ENCODE data around the gene MYO18B. TPM values are rescaled to one million over a fixed set of nuclear protein-coding genes. Genes with fewer than 3 reads are reported as not detected.

MYO18B gene
- total and polyA plus RNA-seq, 9 donors = 47.3 to 92.1 (median 74.7) TPM

DNA sequence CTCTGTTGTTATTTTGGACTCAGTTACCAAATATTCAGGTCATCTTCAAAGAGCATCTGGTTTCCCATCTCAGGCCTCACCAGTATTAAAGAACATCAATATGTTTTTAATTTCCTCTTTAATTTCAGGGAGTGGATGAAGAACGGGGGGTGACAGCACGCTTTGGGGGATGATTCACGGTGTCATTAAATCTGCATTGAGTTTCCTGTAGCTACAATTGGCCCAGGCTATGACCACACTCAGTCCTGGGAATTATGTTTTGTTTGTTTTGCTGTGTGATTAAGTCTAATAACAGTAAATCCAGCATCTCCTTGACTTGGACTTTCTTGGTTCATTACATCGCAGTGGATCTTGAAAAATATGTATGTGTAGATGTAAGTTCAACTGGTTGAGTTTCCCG is 277.6 kb downstream of the MYO18B start:
- 100% methylated on average over 1 of the region's 5 CpGs for WGBS (ENCODE audit: insufficient coverage)
- H3K4me1 ChIP-seq (ENCODE audit: control insufficient read depth, insufficient read depth, low read length) = no peaks in the 10 kb centered on the region
- H3K27ac ChIP-seq (ENCODE audit: low read length) = no peak overlapping the region
- H3K27me3 ChIP-seq (ENCODE audit: control insufficient read depth, insufficient read depth, low read length) = no peaks in the 10 kb centered on the region
- peaks cover 18% of the 10 kb centered on the region for H3K36me3 ChIP-seq (ENCODE audit: control insufficient read depth, insufficient read depth, low read length)
- H3K4me3 ChIP-seq (ENCODE audit: low read length) = no peak overlapping the region
- DNase-seq = no peak
- no peaks in the 10 kb centered on the region for H3K9me3 ChIP-seq (replicated peaks; ENCODE audit: control insufficient read depth, low read depth, low read length)

DNA sequence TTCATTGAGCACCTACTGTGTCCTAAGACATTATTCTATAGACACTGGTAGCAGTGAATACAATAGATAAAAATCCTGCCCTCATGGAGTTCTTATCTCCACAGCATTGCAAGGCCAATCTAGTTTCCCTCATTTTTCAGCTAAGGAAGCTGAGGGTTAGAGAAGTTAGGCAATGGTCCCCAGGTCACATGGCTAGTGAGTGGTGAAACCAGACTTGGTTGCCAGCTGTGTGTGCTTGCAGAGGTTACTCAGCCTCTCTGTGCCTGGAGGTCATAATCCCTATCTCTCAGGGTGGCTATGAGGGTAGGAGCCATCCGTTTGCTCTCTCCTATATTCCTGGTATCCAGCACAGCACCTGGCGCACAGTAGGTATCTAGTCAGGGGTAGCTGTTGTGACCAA is 279.5 kb downstream of the MYO18B start:
- Histone ChIP-seq H3K27me3 (ENCODE audit: control insufficient read depth, insufficient read depth, low read length) (no peaks in the 10 kb centered on the region), H3K27ac (ENCODE audit: low read length) (no peak overlapping the region), H3K4me1 (ENCODE audit: control insufficient read depth, insufficient read depth, low read length) (no peaks in the 10 kb centered on the region), H3K36me3 (ENCODE audit: control insufficient read depth, insufficient read depth, low read length) (peaks cover 22% of the 10 kb centered on the region), H3K9me3 (replicated peaks; ENCODE audit: control insufficient read depth, low read depth, low read length) (peaks cover 2% of the 10 kb centered on the region), H3K4me3 (ENCODE audit: low read length) (no peak overlapping the region)
- DNase-seq = no peak
- WGBS (ENCODE audit: insufficient coverage) = no CpG with 5 or more reads among the region's 2 CpGs

DNA sequence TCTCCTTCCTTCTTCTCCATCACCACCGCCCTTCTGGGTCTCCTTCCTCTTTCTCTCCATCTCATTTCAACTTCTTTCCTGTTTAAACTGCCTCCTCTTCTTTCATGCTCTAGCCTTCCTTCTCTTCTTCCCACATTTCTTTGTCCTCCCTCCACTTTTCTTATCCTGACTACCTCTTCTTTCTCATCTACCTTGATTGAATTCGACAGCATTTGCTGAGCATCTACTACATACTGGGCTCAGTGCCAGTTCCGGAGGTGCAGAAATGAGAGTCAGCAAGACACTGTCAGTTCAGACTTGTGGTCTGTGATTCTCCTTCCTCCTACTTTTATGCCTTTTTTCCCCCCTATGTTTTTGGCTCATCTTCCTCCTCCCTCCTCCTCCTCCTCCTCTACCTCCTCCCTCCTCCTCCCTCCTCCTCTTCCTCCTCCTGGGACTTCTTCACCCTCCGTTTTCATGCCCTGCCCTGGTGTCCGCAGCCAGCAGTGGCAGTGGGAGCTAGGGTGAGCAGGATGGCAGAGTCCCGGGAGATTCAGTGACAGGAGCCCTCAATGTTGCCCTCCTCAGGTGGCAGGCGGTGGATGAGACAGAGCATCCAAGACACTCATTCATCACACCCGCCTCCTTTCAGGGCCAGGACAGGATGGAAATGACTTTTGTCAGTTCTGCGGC is 281.3 kb downstream of the MYO18B start:
- Histone ChIP-seq H3K4me3 (ENCODE audit: low read length) (no peak overlapping the region), H3K4me1 (ENCODE audit: control insufficient read depth, insufficient read depth, low read length) (no peaks in the 10 kb centered on the region), H3K9me3 (replicated peaks; ENCODE audit: control insufficient read depth, low read depth, low read length) (peaks cover 2% of the 10 kb centered on the region), H3K27me3 (ENCODE audit: control insufficient read depth, insufficient read depth, low read length) (no peaks in the 10 kb centered on the region), H3K36me3 (ENCODE audit: control insufficient read depth, insufficient read depth, low read length) (peaks cover 30% of the 10 kb centered on the region), H3K27ac (ENCODE audit: low read length) (no peak overlapping the region)
- 77% methylated on average over 6 of the region's 9 CpGs for WGBS (ENCODE audit: insufficient coverage)
- no peak for DNase-seq

DNA sequence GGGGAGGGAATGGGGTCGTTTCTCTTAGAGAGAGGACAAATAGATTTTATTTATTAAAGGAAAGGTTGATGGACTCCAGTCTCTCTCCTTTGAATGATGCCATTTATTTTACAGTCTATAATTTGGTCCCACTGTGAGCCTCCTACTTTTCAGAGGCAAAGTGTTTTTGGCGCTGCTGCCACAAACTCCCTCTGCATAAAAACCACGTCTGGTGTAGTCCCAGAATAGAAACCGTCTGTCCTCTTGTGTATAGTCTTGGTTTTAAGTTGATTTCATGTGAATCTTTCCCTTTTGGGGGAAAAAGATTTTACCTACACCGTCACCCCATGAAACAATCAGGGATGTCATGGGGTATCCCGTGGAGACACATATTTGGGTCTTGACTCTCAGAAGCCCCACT is 283.6 kb downstream of the MYO18B start:
- Histone ChIP-seq H3K9me3 (replicated peaks; ENCODE audit: control insufficient read depth, low read depth, low read length) (peaks cover 2% of the 10 kb centered on the region), H3K4me3 (ENCODE audit: low read length) (no peak overlapping the region), H3K27me3 (ENCODE audit: control insufficient read depth, insufficient read depth, low read length) (no peaks in the 10 kb centered on the region), H3K4me1 (ENCODE audit: control insufficient read depth, insufficient read depth, low read length) (no peaks in the 10 kb centered on the region), H3K27ac (ENCODE audit: low read length) (no peak overlapping the region), H3K36me3 (ENCODE audit: control insufficient read depth, insufficient read depth, low read length) (peaks cover 41% of the 10 kb centered on the region)
- no peak for DNase-seq
- 100% methylated on average over 1 of the region's 6 CpGs for WGBS (ENCODE audit: insufficient coverage)

DNA sequence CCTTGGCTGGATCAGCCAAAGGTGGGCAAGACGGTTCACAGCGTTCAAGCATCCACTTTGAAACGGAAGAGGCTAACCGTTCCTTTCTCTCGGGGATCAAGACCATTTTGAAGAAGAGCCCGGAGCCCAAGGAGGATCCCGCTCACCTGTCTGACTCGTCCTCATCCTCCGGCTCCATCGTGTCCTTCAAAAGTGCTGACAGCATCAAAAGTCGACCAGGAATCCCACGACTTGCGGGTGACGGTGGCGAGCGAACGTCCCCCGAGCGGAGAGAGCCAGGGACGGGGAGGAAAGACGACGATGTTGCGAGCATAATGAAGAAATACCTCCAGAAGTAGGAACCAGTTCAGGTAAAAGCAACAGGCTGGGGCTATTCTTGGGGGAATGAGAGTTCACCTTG is 285.4 kb downstream of the MYO18B start:
- no peaks in the 10 kb centered on the region for H3K4me1 ChIP-seq (ENCODE audit: control insufficient read depth, insufficient read depth, low read length)
- DNase-seq = no peak
- WGBS (ENCODE audit: insufficient coverage) = 92% methylated on average over 23 of the region's 23 CpGs
- H3K27ac ChIP-seq (ENCODE audit: low read length) = no peak overlapping the region
- H3K9me3 ChIP-seq (replicated peaks; ENCODE audit: control insufficient read depth, low read depth, low read length) = peaks cover 2% of the 10 kb centered on the region
- no peaks in the 10 kb centered on the region for H3K27me3 ChIP-seq (ENCODE audit: control insufficient read depth, insufficient read depth, low read length)
- peaks cover 44% of the 10 kb centered on the region for H3K36me3 ChIP-seq (ENCODE audit: control insufficient read depth, insufficient read depth, low read length)
- H3K4me3 ChIP-seq (ENCODE audit: low read length) = no peak overlapping the region

DNA sequence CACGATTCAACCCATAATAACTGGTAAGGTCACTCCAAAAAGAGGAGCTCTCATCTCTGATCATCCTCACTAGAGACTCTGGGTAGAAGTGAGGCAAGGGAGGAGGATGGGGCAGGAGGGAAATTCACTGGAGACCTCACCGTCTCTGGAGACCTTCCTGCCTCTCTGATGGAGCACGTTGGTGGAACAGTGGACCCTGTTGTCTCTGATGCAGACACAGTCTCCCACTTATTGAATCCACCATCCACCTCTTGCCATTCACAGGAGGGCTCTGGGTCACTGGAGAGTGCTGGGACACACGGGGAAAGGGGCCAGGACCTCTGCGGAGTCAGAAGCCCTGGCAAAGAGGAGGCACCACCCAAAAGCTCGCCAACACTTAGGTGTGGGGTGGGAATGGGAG is 289.7 kb downstream of the MYO18B start:
- 92% methylated on average over 2 of the region's 6 CpGs for WGBS (ENCODE audit: insufficient coverage)
- Histone ChIP-seq H3K36me3 (ENCODE audit: control insufficient read depth, insufficient read depth, low read length) (peaks cover 35% of the 10 kb centered on the region), H3K27ac (ENCODE audit: low read length) (no peak overlapping the region)

DNA sequence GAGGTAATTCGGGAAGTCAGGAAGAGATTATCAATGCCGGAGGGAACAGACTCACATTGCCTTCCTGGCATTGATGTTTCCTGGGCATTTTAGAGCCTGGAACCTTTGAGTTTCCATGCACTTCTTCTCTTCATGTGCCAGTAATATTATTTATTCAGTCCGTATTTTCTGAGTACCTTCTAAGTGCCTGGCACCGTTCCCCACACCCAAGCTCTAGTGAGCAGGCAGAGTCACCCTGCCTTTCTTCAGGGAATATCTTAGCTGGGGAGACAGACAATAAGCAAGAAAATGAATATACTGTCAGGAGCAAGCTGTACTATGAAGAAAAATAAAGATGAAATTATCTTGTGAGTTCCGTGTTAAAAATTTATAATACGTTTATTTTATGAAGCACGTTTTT is 291.1 kb downstream of the MYO18B start:
- WGBS (ENCODE audit: insufficient coverage) = 81% methylated on average over 2 of the region's 7 CpGs

More for the DNA sequence above, 289.7 kb downstream of the MYO18B start:
- Histone ChIP-seq H3K27me3 (ENCODE audit: control insufficient read depth, insufficient read depth, low read length) (no peaks in the 10 kb centered on the region), H3K9me3 (replicated peaks; ENCODE audit: control insufficient read depth, low read depth, low read length) (peaks cover 4% of the 10 kb centered on the region), H3K4me3 (ENCODE audit: low read length) (no peak overlapping the region), H3K4me1 (ENCODE audit: control insufficient read depth, insufficient read depth, low read length) (no peaks in the 10 kb centered on the region)
- DNase-seq = no peak

DNA sequence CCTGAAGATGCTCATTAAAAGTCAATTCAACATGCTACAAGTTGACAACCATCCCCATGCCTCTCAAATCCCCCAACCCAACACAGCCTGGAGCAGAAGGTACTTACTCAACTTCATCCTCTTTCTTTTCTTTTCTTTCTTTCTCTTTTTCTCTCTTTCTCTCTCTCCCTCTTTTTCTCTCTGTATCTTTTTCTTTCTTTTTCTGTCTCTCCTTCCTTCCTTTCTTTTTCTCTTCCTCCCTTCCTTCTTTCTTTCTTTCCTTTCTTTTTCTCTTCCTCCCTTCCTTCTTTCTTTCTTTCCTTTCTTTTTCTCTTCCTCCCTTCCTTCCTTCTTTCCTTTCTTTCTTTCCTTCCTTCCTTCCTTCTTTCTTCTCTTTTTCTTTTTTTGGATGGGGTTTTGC is 291.6 kb downstream of the MYO18B start:
- H3K27me3 ChIP-seq (ENCODE audit: control insufficient read depth, insufficient read depth, low read length) = no peaks in the 10 kb centered on the region
- H3K27ac ChIP-seq (ENCODE audit: low read length) = no peak overlapping the region
- no peaks in the 10 kb centered on the region for H3K4me1 ChIP-seq (ENCODE audit: control insufficient read depth, insufficient read depth, low read length)
- no peak overlapping the region for H3K4me3 ChIP-seq (ENCODE audit: low read length)
- no peak for DNase-seq
- peaks cover 28% of the 10 kb centered on the region for H3K36me3 ChIP-seq (ENCODE audit: control insufficient read depth, insufficient read depth, low read length)
- peaks cover 4% of the 10 kb centered on the region for H3K9me3 ChIP-seq (replicated peaks; ENCODE audit: control insufficient read depth, low read depth, low read length)

More for the DNA sequence above, 291.1 kb downstream of the MYO18B start:
- Histone ChIP-seq H3K27ac (ENCODE audit: low read length) (no peak overlapping the region), H3K9me3 (replicated peaks; ENCODE audit: control insufficient read depth, low read depth, low read length) (peaks cover 4% of the 10 kb centered on the region), H3K27me3 (ENCODE audit: control insufficient read depth, insufficient read depth, low read length) (no peaks in the 10 kb centered on the region), H3K4me1 (ENCODE audit: control insufficient read depth, insufficient read depth, low read length) (no peaks in the 10 kb centered on the region), H3K4me3 (ENCODE audit: low read length) (no peak overlapping the region), H3K36me3 (ENCODE audit: control insufficient read depth, insufficient read depth, low read length) (peaks cover 28% of the 10 kb centered on the region)
- DNase-seq = no peak

DNA sequence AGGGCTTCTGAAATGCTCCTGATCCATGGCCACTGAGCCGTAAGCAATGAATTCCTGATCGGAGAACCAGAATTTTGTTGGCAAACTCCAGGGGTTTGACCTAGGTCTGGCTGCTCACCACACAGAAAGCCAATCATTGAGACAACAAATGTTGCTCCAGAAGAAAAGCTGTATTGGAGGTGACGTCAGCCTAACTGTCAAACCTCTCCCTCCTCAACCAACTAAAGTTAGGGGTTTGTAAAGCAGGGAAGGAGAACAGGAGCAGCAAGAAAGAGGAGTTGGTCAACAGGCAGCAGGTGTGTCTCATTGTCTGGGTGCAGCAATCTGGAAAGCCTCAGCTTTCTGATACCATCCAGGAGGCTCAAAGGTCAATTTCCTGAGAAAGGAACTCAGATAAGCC is 293.5 kb downstream of the MYO18B start:
- 100% methylated on average over 2 of the region's 3 CpGs for WGBS (ENCODE audit: insufficient coverage)
- no peak overlapping the region for H3K4me3 ChIP-seq (ENCODE audit: low read length)
- DNase-seq = no peak

DNA sequence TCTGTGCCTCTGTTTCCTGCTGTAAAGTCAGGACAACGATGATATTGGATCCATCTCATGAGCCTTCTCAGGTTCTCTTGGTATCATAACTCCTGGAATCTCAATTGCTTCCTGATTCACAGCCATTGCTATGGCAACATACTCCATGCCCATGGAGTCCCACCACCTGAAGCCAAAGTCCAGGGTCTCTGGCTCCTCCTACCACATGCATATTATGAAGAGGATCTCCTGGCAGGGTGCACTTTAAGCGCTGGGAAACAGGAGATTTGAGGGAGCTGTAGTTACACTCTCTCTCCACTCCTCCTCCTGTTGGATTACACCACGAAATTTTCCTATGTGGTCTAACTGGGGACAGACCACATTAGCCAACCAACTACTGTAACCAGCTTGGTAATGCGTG is 296.4 kb downstream of the MYO18B start:
- Histone ChIP-seq H3K36me3 (ENCODE audit: control insufficient read depth, insufficient read depth, low read length) (peaks cover 7% of the 10 kb centered on the region), H3K4me3 (ENCODE audit: low read length) (no peak overlapping the region), H3K27ac (ENCODE audit: low read length) (no peak overlapping the region), H3K9me3 (replicated peaks; ENCODE audit: control insufficient read depth, low read depth, low read length) (peaks cover 4% of the 10 kb centered on the region), H3K27me3 (ENCODE audit: control insufficient read depth, insufficient read depth, low read length) (no peaks in the 10 kb centered on the region), H3K4me1 (ENCODE audit: control insufficient read depth, insufficient read depth, low read length) (no peaks in the 10 kb centered on the region)
- WGBS (ENCODE audit: insufficient coverage) = 11% methylated on average over 1 of the region's 4 CpGs
- no peak for DNase-seq

More for the DNA sequence above, 293.5 kb downstream of the MYO18B start:
- no peak overlapping the region for H3K27ac ChIP-seq (ENCODE audit: low read length)
- H3K9me3 ChIP-seq (replicated peaks; ENCODE audit: control insufficient read depth, low read depth, low read length) = peaks cover 4% of the 10 kb centered on the region
- H3K36me3 ChIP-seq (ENCODE audit: control insufficient read depth, insufficient read depth, low read length) = peaks cover 18% of the 10 kb centered on the region
- H3K4me1 ChIP-seq (ENCODE audit: control insufficient read depth, insufficient read depth, low read length) = no peaks in the 10 kb centered on the region
- H3K27me3 ChIP-seq (ENCODE audit: control insufficient read depth, insufficient read depth, low read length) = no peaks in the 10 kb centered on the region

DNA sequence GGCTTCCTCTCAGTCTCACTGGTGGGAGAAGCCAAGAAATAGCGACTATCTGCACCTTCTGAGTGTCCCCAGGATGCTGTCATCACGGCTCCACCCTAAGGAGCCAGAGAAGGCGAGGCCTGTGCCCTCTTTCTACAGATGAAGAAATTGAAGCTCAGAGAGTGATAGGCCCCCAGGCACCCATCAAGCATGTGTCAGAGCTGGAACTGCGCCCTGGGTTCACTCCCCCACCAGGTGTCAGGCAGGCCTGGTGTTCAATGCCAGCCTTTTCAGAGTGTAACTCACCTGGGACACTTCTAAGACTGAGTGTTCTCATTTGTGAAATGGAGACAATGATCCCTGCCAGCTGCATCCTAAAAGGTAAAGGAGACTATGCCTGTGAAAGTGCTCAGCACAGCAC is 299.9 kb downstream of the MYO18B start:
- H3K9me3 ChIP-seq (replicated peaks; ENCODE audit: control insufficient read depth, low read depth, low read length) = no peaks in the 10 kb centered on the region
- WGBS (ENCODE audit: insufficient coverage) = 80% methylated on average over 1 of the region's 4 CpGs
- no peak overlapping the region for H3K4me3 ChIP-seq (ENCODE audit: low read length)
- no peak for DNase-seq
- H3K36me3 ChIP-seq (ENCODE audit: control insufficient read depth, insufficient read depth, low read length) = no peaks in the 10 kb centered on the region
- no peaks in the 10 kb centered on the region for H3K27me3 ChIP-seq (ENCODE audit: control insufficient read depth, insufficient read depth, low read length)
- H3K27ac ChIP-seq (ENCODE audit: low read length) = no peak overlapping the region
- H3K4me1 ChIP-seq (ENCODE audit: control insufficient read depth, insufficient read depth, low read length) = no peaks in the 10 kb centered on the region

Data from muscle of leg (tissue), 11 donors.